Neutrophil (primary cell): ENCODE results near the gene TMEM220.

ENCODE experiments used
- H3K27ac ChIP-seq: fragments of 200-600 bp; sonication (generic); 2 replicates; pipeline ENCODE4 v1.5.1; 2016; ENCODE audit warnings: mild to moderate bottlenecking, moderate library complexity
- H3K27me3 ChIP-seq: fragments of 200-600 bp; sonication (generic); 2 replicates; pipeline ENCODE4 v1.6.0; 2016; ENCODE audit warnings: mild to moderate bottlenecking
- H3K36me3 ChIP-seq: fragments of 200-600 bp; sonication (generic); 2 replicates; pipeline ENCODE4 v1.5.1; 2017
- H3K4me1 ChIP-seq, 2 experiments: fragments of 200-600 bp in 1 of 2; sonication (generic) in 1 of 2; 1 replicate in 1 of 2; 2 replicates in 1 of 2; pipeline versions ENCODE4 v1.5.1 to v1.6.1; 2013 to 2016; ENCODE audit warnings: low read depth in 1 of 2, low read length in 1 of 2, mild to moderate bottlenecking in 1 of 2, moderate library complexity in 1 of 2; ENCODE audit not compliant: control insufficient read depth in 1 of 2, insufficient read depth in 1 of 2
- H3K4me3 ChIP-seq, 2 experiments: fragments of 200-600 bp in 1 of 2; sonication (generic) in 1 of 2; 1 replicate in 1 of 2; 2 replicates in 1 of 2; pipeline ENCODE4 v1.5.1; 2013 to 2016; ENCODE audit warnings: low read depth in 1 of 2, low read length in 1 of 2, mild to moderate bottlenecking in 1 of 2, moderate library complexity in 1 of 2
- H3K9me3 ChIP-seq: fragments of 200-600 bp; sonication (generic); 2 replicates; pipeline ENCODE4 v1.5.1; 2016
- TF ChIP-seq, protein P1 (sequence below): fragments of 200-600 bp; sonication (generic); IDR thresholded peaks from 2 replicates; pipeline ENCODE4 v1.5.1; 2016; ENCODE audit warnings: antibody characterized with exemption

Gene TMEM220

DNA sequence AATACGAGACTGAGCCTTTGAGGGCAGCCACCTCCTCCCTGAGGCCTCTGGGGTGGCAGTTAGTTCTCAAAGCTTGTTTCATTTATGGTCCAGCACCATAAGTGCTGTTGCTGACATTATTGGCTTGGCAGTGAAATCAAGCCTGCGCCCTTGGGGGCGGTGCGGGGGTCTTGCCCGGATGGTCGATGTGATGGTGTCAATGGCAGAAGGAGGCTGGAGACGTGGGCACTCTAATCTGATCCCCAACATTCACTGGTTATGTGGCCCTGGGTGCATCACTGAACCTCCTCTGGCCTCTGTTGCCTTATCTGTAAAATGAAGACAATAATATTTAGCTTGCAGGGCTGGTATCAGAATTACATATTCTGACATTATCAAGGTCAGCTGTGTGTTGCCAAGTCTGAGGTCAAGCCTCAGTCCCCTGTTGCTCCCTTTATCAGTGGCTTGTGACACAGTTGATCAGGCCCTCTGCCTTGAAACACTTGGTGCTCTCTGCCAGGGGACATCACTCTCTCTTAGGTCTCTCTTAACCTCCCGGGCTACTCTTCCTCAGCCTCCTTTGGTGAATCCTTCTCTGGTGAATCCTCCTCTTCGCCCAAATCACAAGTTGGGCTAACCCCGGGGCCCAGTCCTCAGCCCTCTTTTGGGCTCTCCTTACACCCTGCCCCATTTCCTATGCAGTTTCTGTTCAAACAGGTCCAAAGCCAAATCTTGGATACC, 11.8 kb upstream of the TMEM220 start:
- Histone ChIP-seq H3K27me3 (no peaks in the 10 kb centered on the region), H3K9me3 (no peaks in the 10 kb centered on the region), H3K27ac (no peak overlapping the region), H3K4me3 (no peak overlapping the region), H3K4me1 (no peaks in the 10 kb centered on the region), H3K36me3 (no peaks in the 10 kb centered on the region)
- TF ChIP-seq, protein P1, sequence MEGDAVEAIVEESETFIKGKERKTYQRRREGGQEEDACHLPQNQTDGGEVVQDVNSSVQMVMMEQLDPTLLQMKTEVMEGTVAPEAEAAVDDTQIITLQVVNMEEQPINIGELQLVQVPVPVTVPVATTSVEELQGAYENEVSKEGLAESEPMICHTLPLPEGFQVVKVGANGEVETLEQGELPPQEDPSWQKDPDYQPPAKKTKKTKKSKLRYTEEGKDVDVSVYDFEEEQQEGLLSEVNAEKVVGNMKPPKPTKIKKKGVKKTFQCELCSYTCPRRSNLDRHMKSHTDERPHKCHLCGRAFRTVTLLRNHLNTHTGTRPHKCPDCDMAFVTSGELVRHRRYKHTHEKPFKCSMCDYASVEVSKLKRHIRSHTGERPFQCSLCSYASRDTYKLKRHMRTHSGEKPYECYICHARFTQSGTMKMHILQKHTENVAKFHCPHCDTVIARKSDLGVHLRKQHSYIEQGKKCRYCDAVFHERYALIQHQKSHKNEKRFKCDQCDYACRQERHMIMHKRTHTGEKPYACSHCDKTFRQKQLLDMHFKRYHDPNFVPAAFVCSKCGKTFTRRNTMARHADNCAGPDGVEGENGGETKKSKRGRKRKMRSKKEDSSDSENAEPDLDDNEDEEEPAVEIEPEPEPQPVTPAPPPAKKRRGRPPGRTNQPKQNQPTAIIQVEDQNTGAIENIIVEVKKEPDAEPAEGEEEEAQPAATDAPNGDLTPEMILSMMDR = no peak

DNA sequence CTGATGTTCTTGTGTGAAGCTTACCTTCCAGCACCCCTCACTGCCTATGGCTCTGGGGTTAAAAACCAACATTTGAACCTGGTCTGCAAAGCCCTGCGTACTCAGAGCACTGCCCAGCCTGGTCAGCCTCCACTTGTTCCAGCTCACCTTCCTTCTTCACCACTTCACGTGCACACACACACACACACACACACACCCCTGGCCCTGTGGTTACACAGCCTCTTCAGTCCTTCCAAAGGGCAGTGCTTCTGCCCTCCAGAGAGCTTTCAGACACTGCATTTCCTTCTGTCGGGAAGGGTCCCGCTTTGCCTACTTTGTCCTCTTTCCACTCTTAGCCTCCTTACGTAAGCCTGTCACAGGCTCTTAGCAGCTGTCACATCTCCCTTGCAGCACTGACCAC, 9.6 kb upstream of the TMEM220 start:
- Histone ChIP-seq H3K27me3 (no peaks in the 10 kb centered on the region), H3K36me3 (no peaks in the 10 kb centered on the region), H3K4me3 (no peak overlapping the region), H3K27ac (no peak overlapping the region), H3K9me3 (no peaks in the 10 kb centered on the region), H3K4me1 (no peaks in the 10 kb centered on the region)
- TF ChIP-seq, protein P1 = no peak

DNA sequence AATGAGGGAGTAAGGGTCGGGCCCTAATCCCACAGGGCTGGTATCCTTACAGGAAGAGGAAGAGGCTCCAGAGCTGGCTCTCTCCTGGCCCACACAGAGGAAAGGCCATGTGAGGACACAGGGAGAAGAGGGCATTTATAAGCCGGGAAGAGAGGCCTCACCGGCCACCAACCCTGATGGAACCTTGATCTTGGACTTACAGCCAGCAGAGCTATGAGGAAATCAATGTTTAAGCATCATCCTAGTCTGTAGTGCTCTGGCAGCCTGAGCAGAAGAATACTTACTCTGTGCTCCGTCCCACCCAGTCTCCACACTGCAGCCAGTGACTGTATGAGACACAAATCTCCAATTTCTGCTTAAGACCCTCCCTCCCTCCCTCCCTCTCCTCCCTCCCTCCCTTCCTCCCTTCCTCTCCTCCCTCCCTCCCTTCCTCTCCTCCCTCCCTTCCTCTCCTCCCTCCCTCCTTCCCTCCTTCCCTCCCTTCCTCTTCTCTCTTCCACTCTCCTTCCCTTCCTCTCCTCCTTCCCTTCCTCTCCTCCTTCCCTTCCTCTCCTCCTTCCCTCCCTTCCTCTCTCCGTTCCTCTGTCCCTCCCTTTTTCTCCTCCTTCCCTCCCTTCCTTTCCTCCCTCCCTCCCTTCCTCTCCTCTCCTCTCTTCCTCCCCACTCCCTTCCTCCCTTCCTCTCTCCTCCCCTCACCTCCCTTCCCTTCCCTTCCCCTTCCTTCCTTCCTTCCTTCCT, 8.9 kb upstream of the TMEM220 start:
- H3K4me3 ChIP-seq = no peak overlapping the region
- H3K36me3 ChIP-seq = no peaks in the 10 kb centered on the region
- no peaks in the 10 kb centered on the region for H3K9me3 ChIP-seq
- no peaks in the 10 kb centered on the region for H3K27me3 ChIP-seq
- H3K4me1 ChIP-seq = no peaks in the 10 kb centered on the region
- no peak overlapping the region for H3K27ac ChIP-seq
- TF ChIP-seq, protein P1 = no peak

DNA sequence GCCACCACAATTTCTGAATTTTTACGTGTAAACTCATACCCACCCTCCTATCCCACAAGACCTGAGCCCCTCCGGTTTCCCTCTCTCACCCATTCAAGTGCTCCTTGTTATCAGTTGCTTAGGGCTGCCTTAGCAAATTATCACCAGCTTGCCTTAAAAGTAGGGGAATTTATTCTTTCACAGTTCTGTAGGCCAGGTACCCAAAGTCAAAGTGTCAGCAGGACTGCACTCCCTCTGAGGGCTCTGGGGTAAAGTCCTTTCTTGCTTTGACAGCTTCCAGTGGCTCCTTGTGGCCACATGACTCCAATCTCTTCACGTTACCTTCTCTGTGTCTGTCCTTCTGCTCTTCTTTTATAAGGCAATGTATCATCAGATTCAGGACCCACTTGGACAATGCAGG, 7.9 kb upstream of the TMEM220 start:
- TF ChIP-seq, protein P1 = no peak
- Histone ChIP-seq H3K4me3 (no peak overlapping the region), H3K27me3 (no peaks in the 10 kb centered on the region), H3K4me1 (no peaks in the 10 kb centered on the region), H3K27ac (no peak overlapping the region), H3K9me3 (no peaks in the 10 kb centered on the region), H3K36me3 (no peaks in the 10 kb centered on the region)

DNA sequence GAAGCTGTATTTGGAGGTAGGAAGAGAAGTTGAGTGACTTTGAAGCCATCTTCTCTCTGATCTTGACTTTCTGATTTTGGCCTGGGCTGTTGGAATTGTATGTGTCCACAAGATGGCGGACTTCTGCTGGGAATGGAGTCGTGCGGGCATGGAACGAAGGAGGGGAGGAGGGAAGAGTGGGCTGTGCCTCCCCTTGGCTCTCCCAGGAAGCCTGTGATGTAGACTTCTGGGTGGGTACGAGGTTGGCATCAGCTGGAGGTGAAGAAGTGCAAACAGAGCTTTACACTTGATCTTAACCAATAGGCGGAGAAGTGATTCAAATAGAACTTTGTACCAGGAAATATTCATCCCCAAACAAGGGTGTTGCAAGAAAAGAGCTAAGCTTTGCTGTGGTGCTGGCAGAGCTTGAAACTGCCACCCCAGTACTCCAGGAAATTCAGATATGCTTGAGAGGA, 7.4 kb upstream of the TMEM220 start:
- Histone ChIP-seq H3K27me3 (no peaks in the 10 kb centered on the region), H3K4me3 (no peak overlapping the region), H3K27ac (no peak overlapping the region), H3K9me3 (no peaks in the 10 kb centered on the region), H3K36me3 (no peaks in the 10 kb centered on the region), H3K4me1 (no peaks in the 10 kb centered on the region)
- TF ChIP-seq, protein P1 = no peak
